ENCODE results near the gene KCNQ5. TPM values are rescaled to one million over a fixed set of nuclear protein-coding genes. Genes with fewer than 3 reads are reported as not detected.
"Not testable (repeated sequence)": the region's sequence is repeated elsewhere in the genome, so short reads cannot be mapped to it uniquely, and the experiment has no call there.

Gene KCNQ5
- total RNA-seq: 3.5 and 3.6 TPM in 2 replicates
- 1.8 TPM for polyA plus RNA-seq (2012)

- peak; percentile 34 for DNase-seq (ENCODE audit: low read depth)
These were observed at the start of gene KCNQ5 for GRCh38 chr6:72621291-72622093. Gene KCNQ5, plus strand, starts transcription at chr6:72622064.

- no peak for DNase-seq (ENCODE audit: low read depth)
These were observed 42.0 kb upstream of the KCNQ5 start for GRCh38 chr6:72579865-72580264.

GRCh38 chr6:72580281-72580940 lies 41.5 kb upstream of the KCNQ5 start:
- peak; percentile 83 for DNase-seq (ENCODE audit: low read depth)

- not testable (repeated sequence) for DNase-seq (ENCODE audit: low read depth)
These were observed 40.9 kb upstream of the KCNQ5 start for GRCh38 chr6:72580950-72581349.

- no peak for DNase-seq (ENCODE audit: low read depth)
These were observed 33.7 kb upstream of the KCNQ5 start for GRCh38 chr6:72588155-72588554.

- no peak for DNase-seq (ENCODE audit: low read depth)
These were observed 32.8 kb upstream of the KCNQ5 start for GRCh38 chr6:72589096-72589495.

- no peak for DNase-seq (ENCODE audit: low read depth)
These were observed 26.1 kb upstream of the KCNQ5 start for GRCh38 chr6:72595812-72596211.

GRCh38 chr6:72616406-72617015 lies 5.4 kb upstream of the KCNQ5 start:
- DNase-seq (ENCODE audit: low read depth): peak; percentile 49

GRCh38 chr6:72617721-72618120 lies 4.1 kb upstream of the KCNQ5 start:
- DNase-seq (ENCODE audit: low read depth): no peak

GRCh38 chr6:72619883-72620696 lies 1.8 kb upstream of the KCNQ5 start:
- DNase-seq (ENCODE audit: low read depth): peak; percentile 69

GRCh38 chr6:72620871-72621290 lies 983 bp upstream of the KCNQ5 start:
- no peak for DNase-seq (ENCODE audit: low read depth)

- peak; percentile 78 for DNase-seq (ENCODE audit: low read depth)
These were observed 453 bp downstream of the KCNQ5 start for GRCh38 chr6:72622094-72622940.

- DNase-seq (ENCODE audit: low read depth): no peak
These were observed 1.9 kb downstream of the KCNQ5 start for GRCh38 chr6:72623808-72624207.

- DNase-seq (ENCODE audit: low read depth): peak; percentile 22
These were observed 2.8 kb downstream of the KCNQ5 start for GRCh38 chr6:72624557-72625160.

GRCh38 chr6:72626126-72626525 lies 4.3 kb downstream of the KCNQ5 start:
- DNase-seq (ENCODE audit: low read depth): no peak

GRCh38 chr6:72627539-72627938 lies 5.7 kb downstream of the KCNQ5 start:
- no peak for DNase-seq (ENCODE audit: low read depth)

- DNase-seq (ENCODE audit: low read depth): no peak
These were observed 9.6 kb downstream of the KCNQ5 start for GRCh38 chr6:72631480-72631879.

GRCh38 chr6:72635636-72636035 lies 13.8 kb downstream of the KCNQ5 start:
- DNase-seq (ENCODE audit: low read depth): no peak

- no peak for DNase-seq (ENCODE audit: low read depth)
These were observed 14.4 kb downstream of the KCNQ5 start for GRCh38 chr6:72636215-72636614.

- no peak for DNase-seq (ENCODE audit: low read depth)
These were observed 14.9 kb downstream of the KCNQ5 start for GRCh38 chr6:72636786-72637185.
